ENCODE results near the gene C22orf39.

C22orf39 gene

DNA sequence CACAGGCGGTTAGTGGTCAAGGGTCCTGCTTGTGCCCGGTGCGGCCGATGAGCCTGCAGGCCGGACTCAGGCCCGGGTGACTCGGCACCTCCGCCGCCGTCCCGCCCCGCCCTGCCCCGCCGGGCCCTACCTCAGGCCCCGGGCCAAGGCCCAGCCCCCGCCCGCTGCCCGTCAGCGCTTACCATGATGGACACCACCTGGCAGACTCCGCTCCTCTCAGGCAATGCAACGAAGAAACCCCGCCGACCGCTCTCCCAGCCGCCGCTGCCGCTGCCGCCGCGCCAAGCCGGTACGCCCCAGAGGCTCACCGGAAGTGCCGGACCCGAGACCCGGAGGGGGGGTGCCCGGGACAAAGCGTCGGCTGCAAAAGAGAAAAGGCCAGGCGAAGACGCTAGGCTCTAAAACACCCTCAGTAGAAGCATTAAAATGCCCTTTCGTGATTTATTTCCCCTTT lies 31.4 kb upstream of the C22orf39 start, which contains the start of gene UFD1:
TSS of gene UFD1 (minus strand) at position 293 of the 454 bp plus-strand sequence. CDS start at position 185, 108 bp downstream.
- Histone ChIP-seq H2AFZ (ENCODE audit: low read depth, low read length, severe bottlenecking) (peak within 1 kb of the TSS; percentile 68), H3F3A (ENCODE audit: insufficient read depth) (no peaks in the 10 kb centered on the region), H3K27ac (ENCODE audit: low read depth, low read length) (peak within 1 kb of the TSS; percentile 89), H3K36me3 (ENCODE audit: low read length) (no peaks in the 10 kb centered on the region), H3K9me3 (ENCODE audit: insufficient read depth, low read length) (no peaks in the 10 kb centered on the region), H4K20me1 (ENCODE audit: low read depth, low read length) (no peaks in the 10 kb centered on the region), H3K4me3 (ENCODE audit: insufficient read depth, low read length, poor library complexity, severe bottlenecking) (peak within 1 kb of the TSS; percentile 84), H3K79me2 (ENCODE audit: insufficient read depth, low read length) (peaks cover 41% of the 10 kb centered on the region), H3K9me2 (replicated peaks; ENCODE audit: insufficient read depth, low read length) (no peaks in the 10 kb centered on the region), H3K4me2 (ENCODE audit: low read depth, low read length, poor library complexity, severe bottlenecking) (peak within 1 kb of the TSS; percentile 98), H3K9ac (ENCODE audit: low read length) (peak within 1 kb of the TSS; percentile 85), H3K27me3 (ENCODE audit: low read length) (no peaks in the 10 kb centered on the region)
- no peak for TF ChIP-seq EZH2phosphoT487 (conservative IDR thresholded peaks at IDR 0.05; ENCODE audit: low read length)
- TF ChIP-seq, protein P1, sequence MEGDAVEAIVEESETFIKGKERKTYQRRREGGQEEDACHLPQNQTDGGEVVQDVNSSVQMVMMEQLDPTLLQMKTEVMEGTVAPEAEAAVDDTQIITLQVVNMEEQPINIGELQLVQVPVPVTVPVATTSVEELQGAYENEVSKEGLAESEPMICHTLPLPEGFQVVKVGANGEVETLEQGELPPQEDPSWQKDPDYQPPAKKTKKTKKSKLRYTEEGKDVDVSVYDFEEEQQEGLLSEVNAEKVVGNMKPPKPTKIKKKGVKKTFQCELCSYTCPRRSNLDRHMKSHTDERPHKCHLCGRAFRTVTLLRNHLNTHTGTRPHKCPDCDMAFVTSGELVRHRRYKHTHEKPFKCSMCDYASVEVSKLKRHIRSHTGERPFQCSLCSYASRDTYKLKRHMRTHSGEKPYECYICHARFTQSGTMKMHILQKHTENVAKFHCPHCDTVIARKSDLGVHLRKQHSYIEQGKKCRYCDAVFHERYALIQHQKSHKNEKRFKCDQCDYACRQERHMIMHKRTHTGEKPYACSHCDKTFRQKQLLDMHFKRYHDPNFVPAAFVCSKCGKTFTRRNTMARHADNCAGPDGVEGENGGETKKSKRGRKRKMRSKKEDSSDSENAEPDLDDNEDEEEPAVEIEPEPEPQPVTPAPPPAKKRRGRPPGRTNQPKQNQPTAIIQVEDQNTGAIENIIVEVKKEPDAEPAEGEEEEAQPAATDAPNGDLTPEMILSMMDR (IDR thresholded peaks at IDR 0.05; ENCODE audit: insufficient read depth, low read length, poor library complexity, severe bottlenecking), result no peak

DNA sequence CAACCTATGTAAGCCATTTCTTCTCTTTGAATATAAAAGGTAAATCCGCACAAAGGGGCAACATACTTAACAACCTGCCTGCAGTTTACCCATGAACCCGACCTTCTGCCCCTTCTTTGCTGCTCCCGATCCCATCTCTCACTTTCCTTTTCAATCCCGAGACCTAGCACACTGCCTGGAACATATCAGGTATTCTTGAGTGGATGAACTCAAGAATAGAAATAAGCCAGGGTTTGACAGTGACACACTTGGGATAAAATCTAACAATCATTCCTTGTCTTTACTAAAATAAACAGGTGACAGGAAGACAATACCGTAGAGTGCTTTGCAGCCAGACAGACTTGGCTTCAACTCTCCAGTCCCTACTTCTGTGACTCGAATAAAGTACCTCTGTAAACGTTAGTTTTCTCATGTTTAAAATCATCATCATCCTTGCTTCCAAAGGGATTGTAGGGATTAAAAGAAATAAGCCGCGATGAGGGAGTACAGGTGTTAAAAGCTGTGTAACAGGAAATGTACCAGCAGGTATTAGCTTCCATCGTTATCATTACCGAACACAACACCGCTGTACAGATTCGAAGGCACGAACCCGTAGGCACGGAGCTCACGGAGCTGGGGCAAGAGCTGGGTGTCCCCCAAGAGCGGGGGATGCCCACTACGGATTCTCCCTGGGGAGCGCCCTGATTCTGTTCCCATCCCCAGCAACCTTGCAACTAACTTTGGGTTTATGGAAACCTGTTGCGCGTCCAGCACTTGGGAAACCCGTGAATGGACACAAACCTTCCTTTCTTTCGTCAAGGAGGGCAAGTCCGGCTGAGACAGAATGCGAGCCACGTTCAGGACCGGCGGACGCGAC lies 30.8 kb upstream of the C22orf39 start:
- peak overlapping the region; percentile 84 for H3K4me3 ChIP-seq (ENCODE audit: insufficient read depth, low read length, poor library complexity, severe bottlenecking)
- no peaks in the 10 kb centered on the region for H4K20me1 ChIP-seq (ENCODE audit: low read depth, low read length)
- no peaks in the 10 kb centered on the region for H3K27me3 ChIP-seq (ENCODE audit: low read length)
- H3K36me3 ChIP-seq (ENCODE audit: low read length), result no peaks in the 10 kb centered on the region
- H3F3A ChIP-seq (ENCODE audit: insufficient read depth), result no peaks in the 10 kb centered on the region
- TF ChIP-seq, protein P1 (IDR thresholded peaks at IDR 0.05; ENCODE audit: insufficient read depth, low read length, poor library complexity, severe bottlenecking), result no peak
- TF ChIP-seq EZH2phosphoT487 (conservative IDR thresholded peaks at IDR 0.05; ENCODE audit: low read length), result no peak
- peak overlapping the region; percentile 98 for H3K4me2 ChIP-seq (ENCODE audit: low read depth, low read length, poor library complexity, severe bottlenecking)
- peaks cover 41% of the 10 kb centered on the region for H3K79me2 ChIP-seq (ENCODE audit: insufficient read depth, low read length)
- no peaks in the 10 kb centered on the region for H3K9me2 ChIP-seq (replicated peaks; ENCODE audit: insufficient read depth, low read length)
- H3K27ac ChIP-seq (ENCODE audit: low read depth, low read length), result peak overlapping the region; percentile 89; the same call in 1 of the 2 replicates
- peak overlapping the region; percentile 85 for H3K9ac ChIP-seq (ENCODE audit: low read length)
- no peaks in the 10 kb centered on the region for H3K9me3 ChIP-seq (ENCODE audit: insufficient read depth, low read length)
- H2AFZ ChIP-seq (ENCODE audit: low read depth, low read length, severe bottlenecking), result no peak overlapping the region

DNA sequence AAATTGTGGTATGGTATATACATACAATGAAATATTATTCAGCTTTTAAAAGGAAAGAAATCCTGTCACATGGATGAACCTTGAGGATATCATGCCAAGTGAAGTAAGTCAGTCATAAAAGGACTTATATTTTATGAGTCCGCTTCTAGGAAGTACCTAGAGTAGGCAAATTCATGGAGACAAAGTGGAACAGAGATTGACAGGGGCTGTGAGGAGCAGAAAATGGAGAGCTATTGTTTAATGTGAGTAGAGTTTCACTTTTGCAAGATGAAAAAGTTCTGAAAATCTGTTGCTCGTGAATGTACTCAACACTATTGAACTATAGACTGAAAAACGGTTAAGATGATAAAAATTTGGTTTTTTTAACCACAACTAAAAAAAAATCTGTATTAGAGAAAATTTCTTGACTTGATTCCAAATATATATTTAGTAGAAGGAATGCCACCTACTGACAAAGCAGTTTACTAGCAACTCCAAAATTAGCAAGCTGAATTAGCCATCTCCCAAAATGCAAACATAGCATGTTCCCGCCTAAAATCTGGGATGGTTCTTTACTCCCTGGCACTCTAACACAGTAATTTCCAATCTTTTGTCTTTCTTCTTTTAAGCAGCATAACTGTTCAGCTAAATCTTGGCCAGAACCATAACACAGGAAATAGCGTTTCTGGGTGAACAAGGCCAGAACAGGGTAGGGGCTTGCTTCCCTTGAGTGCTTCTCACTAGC lies 30.0 kb upstream of the C22orf39 start:
- Histone ChIP-seq H3K79me2 (ENCODE audit: insufficient read depth, low read length) (peaks cover 41% of the 10 kb centered on the region), H3K9me3 (ENCODE audit: insufficient read depth, low read length) (no peaks in the 10 kb centered on the region), H3K27ac (ENCODE audit: low read depth, low read length) (peak overlapping the region; percentile 36; the same call in 1 of the 2 replicates), H3F3A (ENCODE audit: insufficient read depth) (no peaks in the 10 kb centered on the region), H3K4me2 (ENCODE audit: low read depth, low read length, poor library complexity, severe bottlenecking) (peak overlapping the region; percentile 98), H3K36me3 (ENCODE audit: low read length) (no peaks in the 10 kb centered on the region), H3K27me3 (ENCODE audit: low read length) (no peaks in the 10 kb centered on the region), H4K20me1 (ENCODE audit: low read depth, low read length) (no peaks in the 10 kb centered on the region), H3K9ac (ENCODE audit: low read length) (peak overlapping the region; percentile 85), H3K4me3 (ENCODE audit: insufficient read depth, low read length, poor library complexity, severe bottlenecking) (peak overlapping the region; percentile 84), H2AFZ (ENCODE audit: low read depth, low read length, severe bottlenecking) (no peak overlapping the region), H3K9me2 (replicated peaks; ENCODE audit: insufficient read depth, low read length) (no peaks in the 10 kb centered on the region)
- TF ChIP-seq EZH2phosphoT487 (conservative IDR thresholded peaks at IDR 0.05; ENCODE audit: low read length), result no peak
- TF ChIP-seq, protein P1 (IDR thresholded peaks at IDR 0.05; ENCODE audit: insufficient read depth, low read length, poor library complexity, severe bottlenecking), result no peak
